Vagina (tissue), 2 donors: ENCODE data around the gene KNSTRN.

Source experiments
- CTCF ChIP-seq, 3 experiments: fragments of 450-650 bp in 2 of 3; fragments of 200-600 bp in 1 of 3; sonication (generic) in 1 of 3; IDR thresholded peaks; one replicate each; pipeline ENCODE4 v1.5.1; 2017 to 2019; ENCODE audit warnings: antibody characterized with exemption in 3 of 3, mild to moderate bottlenecking in 2 of 3, moderate library complexity in 2 of 3
- POLR2AphosphoS5 ChIP-seq, 2 donors: sonication (generic); formaldehyde crosslinking; IDR thresholded peaks; one replicate each; pipeline ENCODE4 v1.9.0; 2017; ENCODE audit warnings: antibody characterized with exemption in 2 of 2, mild to moderate bottlenecking in 2 of 2, low read depth in 1 of 2; ENCODE audit not compliant: insufficient read depth in 1 of 2

GRCh38 chr15:40392986-40393948 is 10.7 kb downstream of the KNSTRN start:
- TF ChIP-seq CTCF (IDR thresholded peaks at IDR 0.05) (no peak), POLR2AphosphoS5 (IDR thresholded peaks at IDR 0.05; ENCODE audit: insufficient read depth in 1 of 2, low read depth in 1 of 2) (no peak)
